GM19372 (cell line): ENCODE data around the gene ROPN1B.
"Not testable (repeated sequence)": the region's sequence is repeated elsewhere in the genome, so short reads cannot be mapped to it uniquely, and the experiment has no call there.

ENCODE experiments used
- ATAC-seq: cut with Tn5 transposase; IDR thresholded peaks from one replicate; pipeline ENCODE4 v1.9.1; 2021; ENCODE audit warnings: mild to moderate bottlenecking, low read depth, moderate library complexity; ENCODE audit not compliant: unreplicated experiment

Gene ROPN1B

GRCh38 chr3:125968701-125969592 lies at the start of gene ROPN1B:
TSS of gene ROPN1B (plus strand) at chr3:125969178. CDS start at chr3:125972055, 2,877 bp downstream.
- ATAC-seq: not testable (repeated sequence)

GRCh38 chr3:125920191-125920590 lies 48.8 kb upstream of the ROPN1B start:
- not testable (repeated sequence) for ATAC-seq

- ATAC-seq: not testable (repeated sequence)
Measured at GRCh38 chr3:125920751-125921279, 48.2 kb upstream of the ROPN1B start.

- ATAC-seq: not testable (repeated sequence)
Measured at GRCh38 chr3:125921712-125922111, 47.3 kb upstream of the ROPN1B start.

GRCh38 chr3:125923324-125924115 lies 45.5 kb upstream of the ROPN1B start:
- ATAC-seq: not testable (repeated sequence)

GRCh38 chr3:125924276-125924675 lies 44.7 kb upstream of the ROPN1B start:
- not testable (repeated sequence) for ATAC-seq

GRCh38 chr3:125925727-125926126 lies 43.3 kb upstream of the ROPN1B start:
- ATAC-seq: not testable (repeated sequence)

GRCh38 chr3:125928771-125929545 lies 40.0 kb upstream of the ROPN1B start:
- not testable (repeated sequence) for ATAC-seq

GRCh38 chr3:125929765-125930164 lies 39.2 kb upstream of the ROPN1B start:
- ATAC-seq: not testable (repeated sequence)

GRCh38 chr3:125931355-125931880 lies 37.6 kb upstream of the ROPN1B start:
- not testable (repeated sequence) for ATAC-seq

- not testable (repeated sequence) for ATAC-seq
Measured at GRCh38 chr3:125933397-125934173, 35.4 kb upstream of the ROPN1B start.

GRCh38 chr3:125935252-125935874 lies 33.6 kb upstream of the ROPN1B start:
- ATAC-seq: not testable (repeated sequence)

- ATAC-seq: not testable (repeated sequence)
Measured at GRCh38 chr3:125936210-125936815, 32.7 kb upstream of the ROPN1B start.

GRCh38 chr3:125936891-125937290 lies 32.1 kb upstream of the ROPN1B start:
- not testable (repeated sequence) for ATAC-seq

- not testable (repeated sequence) for ATAC-seq
Measured at GRCh38 chr3:125947806-125948205, 21.2 kb upstream of the ROPN1B start.

- not testable (repeated sequence) for ATAC-seq
Measured at GRCh38 chr3:125948901-125949300, 20.1 kb upstream of the ROPN1B start.

- ATAC-seq: not testable (repeated sequence)
Measured at GRCh38 chr3:125951176-125951575, 17.8 kb upstream of the ROPN1B start.

GRCh38 chr3:125957020-125957419 lies 12.0 kb upstream of the ROPN1B start:
- ATAC-seq: not testable (repeated sequence)
